H1 (cell line): ENCODE data around the gene KCTD16. TPM values are rescaled to one million over a fixed set of nuclear protein-coding genes. Genes with fewer than 3 reads are reported as not detected.

Experiments used
- CTCF ChIA-PET: fragments of 300-600 bp; sonication (Branson Sonifier 250); formaldehyde crosslinking; loops from one replicate; lab custom pipeline; 2021; ENCODE audit not compliant: partially characterized antibody; lab: Charles Lee
- POLR2A ChIA-PET: fragments of 300-600 bp; sonication (Branson Sonifier 250); formaldehyde crosslinking; loops from one replicate; lab custom pipeline; 2021; ENCODE audit warnings: inconsistent platforms; ENCODE audit not compliant: partially characterized antibody; lab: Charles Lee
- DNase-seq, 2 experiments: peaks; one replicate each; pipeline versions ENCODE4 v3.0.0 to v3.0.0-alpha.2; 2010 to 2022; ENCODE audit warnings: low spot score in 2 of 2, low read depth in 1 of 2, mixed read lengths in 1 of 2
- FAIRE-seq: peaks from 2 replicates; lab custom pipeline; 2011; peaks lifted over from hg19 to GRCh38; lab: Jason Lieb, UNC
- H2AFZ ChIP-seq: 2 replicates; pipeline ENCODE4 v1.8.1; 2012; ENCODE audit warnings: low read length, inconsistent platforms
- H2AK5ac ChIP-seq: 2 replicates; pipeline ENCODE4 v1.6.1; 2013; ENCODE audit warnings: low read depth, low read length
- H2BK120ac ChIP-seq: replicated peaks from 2 replicates; pipeline ENCODE3; 2013; ENCODE audit warnings: low read depth, low read length, inconsistent platforms
- H2BK12ac ChIP-seq: 2 replicates; pipeline ENCODE4 v1.6.1; 2013; ENCODE audit warnings: low read depth, low read length
- H2BK15ac ChIP-seq: 2 replicates; pipeline ENCODE4 v1.6.1; 2013; ENCODE audit warnings: low read length
- H2BK20ac ChIP-seq: 2 replicates; pipeline ENCODE4 v1.6.1; 2013; ENCODE audit warnings: low read length
- H2BK5ac ChIP-seq: 2 replicates; pipeline ENCODE4 v1.6.1; 2013; ENCODE audit warnings: low read depth, low read length
- H3K14ac ChIP-seq: 2 replicates; pipeline ENCODE4 v1.6.1; 2013; ENCODE audit warnings: inconsistent platforms; ENCODE audit not compliant: insufficient read length
- H3K18ac ChIP-seq: 2 replicates; pipeline ENCODE4 v1.6.1; 2013; ENCODE audit warnings: low read length; ENCODE audit errors: extremely low read depth
- H3K23ac ChIP-seq: 2 replicates; pipeline ENCODE4 v1.6.1; 2013; ENCODE audit warnings: inconsistent platforms; ENCODE audit not compliant: insufficient read length
- H3K23me2 ChIP-seq: 2 replicates; pipeline ENCODE4 v1.6.1; 2013; ENCODE audit warnings: low read depth, low read length
- H3K27ac ChIP-seq: 2 replicates; pipeline ENCODE4 v1.6.1; 2011; ENCODE audit warnings: low read depth, low read length, inconsistent platforms
- H3K27me3 ChIP-seq, 4 experiments: replicated peaks in 1 of 4; 1 replicate in 1 of 4; 2 replicates in 3 of 4; pipeline versions ENCODE4 v1.6.1 to v1.8.1; 2011 to 2013; ENCODE audit warnings: low read length in 3 of 4, mild to moderate bottlenecking in 3 of 4, inconsistent platforms in 2 of 4, mixed read lengths in 2 of 4, moderate library complexity in 1 of 4; ENCODE audit not compliant: control insufficient read depth in 3 of 4, insufficient read depth in 3 of 4; ENCODE audit errors: extremely low read depth in 1 of 4
- H3K36me3 ChIP-seq, 4 experiments: 2 replicates each; pipeline versions ENCODE4 v1.6.1 to v1.8.1; 2011 to 2013; ENCODE audit warnings: mild to moderate bottlenecking in 4 of 4, low read length in 3 of 4, moderate library complexity in 2 of 4, control low read depth in 1 of 4, inconsistent platforms in 1 of 4; ENCODE audit not compliant: insufficient read depth in 4 of 4, control insufficient read depth in 2 of 4
- H3K4ac ChIP-seq: replicated peaks from 2 replicates; pipeline ENCODE3; 2013; ENCODE audit warnings: low read length, low read depth, mixed read lengths, inconsistent platforms; ENCODE audit not compliant: insufficient read length
- H3K4me1 ChIP-seq, 4 experiments: replicated peaks in 1 of 4; 1 replicate in 1 of 4; 2 replicates in 3 of 4; pipeline versions ENCODE4 v1.6.1 to v1.8.1; 2011 to 2013; ENCODE audit warnings: low read length in 3 of 4, inconsistent platforms in 2 of 4, mixed read lengths in 1 of 4; ENCODE audit not compliant: insufficient read depth in 4 of 4, control insufficient read depth in 3 of 4
- H3K4me2 ChIP-seq, 2 experiments: 2 replicates each; pipeline versions ENCODE4 v1.6.1 to v1.8.1; 2011 to 2013; ENCODE audit warnings: low read depth in 2 of 2, low read length in 2 of 2, control low read depth in 1 of 2, inconsistent platforms in 1 of 2, mild to moderate bottlenecking in 1 of 2; ENCODE audit not compliant: insufficient read depth in 1 of 2
- H3K4me3 ChIP-seq, 4 experiments: fragments of 200-600, 300-600 bp in 1 of 4; sonication (generic), shearing (Covaris generic), sonication (Bioruptor Twin) in 1 of 4; 2 replicates each; pipeline versions ENCODE4 v1.5.1 to v1.8.1; 2011 to 2016; ENCODE audit warnings: low read length in 4 of 4, low read depth in 3 of 4, control low read depth in 2 of 4, inconsistent platforms in 2 of 4, mild to moderate bottlenecking in 2 of 4, mixed read lengths in 1 of 4, moderate library complexity in 1 of 4; ENCODE audit not compliant: insufficient read depth in 2 of 4; ENCODE audit errors: extremely low read depth in 1 of 4
- H3K56ac ChIP-seq: replicated peaks from 2 replicates; pipeline ENCODE3; 2013; ENCODE audit warnings: low read depth, mild to moderate bottlenecking, mixed read lengths, low read length, inconsistent platforms; ENCODE audit not compliant: insufficient read length
- H3K79me1 ChIP-seq: 2 replicates; pipeline ENCODE4 v1.6.1; 2013; ENCODE audit warnings: low read depth, low read length, control low read depth
- H3K79me2 ChIP-seq, 2 experiments: 2 replicates each; pipeline versions ENCODE4 v1.6.1 to v1.8.1; 2012 to 2013; ENCODE audit warnings: low read length in 2 of 2, mild to moderate bottlenecking in 2 of 2, inconsistent platforms in 1 of 2; ENCODE audit not compliant: insufficient read depth in 2 of 2, control insufficient read depth in 1 of 2
- H3K9ac ChIP-seq, 4 experiments: replicated peaks in 1 of 4; 1 replicate in 1 of 4; 2 replicates in 3 of 4; pipeline versions ENCODE4 v1.6.1 to v1.8.1; 2011 to 2013; ENCODE audit warnings: low read depth in 3 of 4, low read length in 3 of 4, control low read depth in 2 of 4, mild to moderate bottlenecking in 2 of 4, moderate library complexity in 2 of 4, inconsistent platforms in 1 of 4; ENCODE audit errors: extremely low read depth in 1 of 4
- H3K9me3 ChIP-seq, 2 experiments: 2 replicates each; pipeline versions ENCODE4 v1.6.1 to v1.8.1; 2012 to 2013; ENCODE audit warnings: mild to moderate bottlenecking in 2 of 2, moderate library complexity in 2 of 2, control low read depth in 1 of 2, inconsistent platforms in 1 of 2, low read depth in 1 of 2, low read length in 1 of 2, mixed read lengths in 1 of 2; ENCODE audit not compliant: insufficient read depth in 2 of 2
- H4K20me1 ChIP-seq, 2 experiments: replicated peaks in 1 of 2; 2 replicates each; pipeline versions ENCODE3 to v1.8.1; 2011 to 2013; ENCODE audit warnings: inconsistent platforms in 2 of 2, low read length in 2 of 2, mild to moderate bottlenecking in 1 of 2; ENCODE audit not compliant: insufficient read depth in 2 of 2, control insufficient read depth in 1 of 2
- H4K5ac ChIP-seq: 2 replicates; pipeline ENCODE4 v1.6.1; 2013; ENCODE audit warnings: low read length, low read depth, mixed read lengths, inconsistent platforms; ENCODE audit not compliant: insufficient read length
- H4K8ac ChIP-seq: 2 replicates; pipeline ENCODE4 v1.8.0; 2013; ENCODE audit warnings: mild to moderate bottlenecking, moderate library complexity, low read length, inconsistent platforms; ENCODE audit not compliant: insufficient read depth; ENCODE audit errors: extremely low read depth
- H4K91ac ChIP-seq: replicated peaks from 2 replicates; pipeline ENCODE3; 2013; ENCODE audit warnings: low read length, mixed read lengths, inconsistent platforms; ENCODE audit not compliant: insufficient read length
- EGR1 ChIP-seq: IDR thresholded peaks from 2 replicates; pipeline ENCODE4 v1.6.1; 2011; ENCODE audit warnings: low read depth, low read length, borderline replicate concordance
- HDAC6 ChIP-seq: IDR thresholded peaks from one replicate; pipeline ENCODE4 v1.7.1; 2012; ENCODE audit warnings: low read depth, mild to moderate bottlenecking, inconsistent platforms, low read length, moderate library complexity
- RFX5 ChIP-seq: IDR thresholded peaks from 2 replicates; pipeline ENCODE4 v1.6.1; 2011; ENCODE audit warnings: low read depth, low read length, improper control_type of control experiment, borderline replicate concordance
- SIX5 ChIP-seq: IDR thresholded peaks from 2 replicates; pipeline ENCODE4 v1.6.1; 2011; ENCODE audit warnings: mild to moderate bottlenecking, low read depth, low read length
- ZNF274 ChIP-seq: IDR thresholded peaks from 2 replicates; pipeline ENCODE4 v1.7.0; 2012; ENCODE audit warnings: low read length, borderline replicate concordance; ENCODE audit errors: extremely low read depth
- WGBS, 2 experiments: shearing (Covaris generic) in 1 of 2; methylation state at CpG; one replicate each; pipeline versions ENCODE4 v1.1.6 to v1.1.7; 2013 to 2015; ENCODE audit warnings: low lambda C conversion rate in 2 of 2, mixed read lengths in 2 of 2, inconsistent platforms in 1 of 2, low coverage in 1 of 2, missing lambda C conversion rate in 1 of 2; ENCODE audit not compliant: insufficient replicate concordance in 2 of 2, insufficient coverage in 1 of 2, insufficient read length in 1 of 2; ENCODE audit errors: extremely low coverage in 1 of 2, missing lambda C conversion rate in 1 of 2; 5-methylcytosine and 5-hydroxymethylcytosine counted together
- polyA plus RNA-seq, 7 experiments: library from polyadenylated mRNA; depleted of rRNA in 3 of 7; stranded (reverse) in 5 of 7; unstranded in 2 of 7; fragments of >200 nt in 5 of 7; fragments of 200-250 nt in 2 of 7; gene quantifications; 1 replicate in 5 of 7; 2 replicates in 1 of 7; 4 replicates in 1 of 7; pipeline versions ENCODE4 v1.2.1 to v1.2.3, GENCODE V29; 2011 to 2013; ENCODE audit warnings: missing spikeins in 2 of 7, mixed read lengths in 2 of 7
- total RNA-seq: library from RNA; stranded (reverse); fragmentation: NEBNext Ultra II Directional; extraction: Animal tissue kit (Norgen Biotek cat#: 25700); gene quantifications from 2 replicates; pipeline ENCODE4 v1.2.1, GENCODE V29; 2021
- TF ChIP-seq, protein P1 (sequence below), 3 experiments: IDR thresholded peaks; 1 replicate in 2 of 3; 2 replicates in 1 of 3; pipeline versions ENCODE4 v1.5.1 to v1.6.1; 2011; ENCODE audit warnings: low read length in 3 of 3, mild to moderate bottlenecking in 3 of 3, inconsistent platforms in 2 of 3, low read depth in 1 of 3, moderate library complexity in 1 of 3; ENCODE audit not compliant: insufficient read depth in 1 of 3; ENCODE audit errors: control extremely low read depth in 1 of 3
- TF ChIP-seq, protein P2 (sequence below): IDR thresholded peaks from 2 replicates; pipeline ENCODE4 v1.6.1; 2012; ENCODE audit warnings: inconsistent platforms

The KCTD16 gene
- total and polyA plus RNA-seq, 2 of the 8 experiments (the other 6 are each of a cell fraction or from before 2014, with no cell fraction given) = 0.03 to 0.24 TPM

DNA sequence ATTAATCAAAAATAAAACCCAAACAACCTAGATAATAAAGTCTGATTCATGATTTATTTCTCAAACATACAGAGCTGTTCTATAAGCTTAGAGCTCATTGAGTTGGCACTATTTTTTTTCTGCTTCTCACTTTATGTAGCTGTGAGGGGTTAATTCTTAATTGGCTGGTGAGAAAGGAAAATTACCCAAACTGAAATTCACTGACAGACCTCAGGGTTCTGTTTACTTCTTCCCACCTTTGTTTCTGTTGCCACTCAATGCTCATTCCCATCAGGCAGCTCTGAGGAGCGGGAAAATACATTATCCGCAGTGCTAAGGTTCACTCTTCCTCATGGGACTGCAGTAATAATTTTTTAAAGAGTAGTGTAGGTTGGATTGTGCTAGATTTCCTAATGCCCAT lies 139.9 kb downstream of the KCTD16 start:
- H3K14ac ChIP-seq = no peak overlapping the region
- H4K20me1 ChIP-seq = no peaks in the 10 kb centered on the region
- no peak overlapping the region for H4K91ac ChIP-seq
- no peak overlapping the region for H2BK120ac ChIP-seq
- no peaks in the 10 kb centered on the region for H3K27me3 ChIP-seq
- no peak overlapping the region for H2BK20ac ChIP-seq
- no peak overlapping the region for H2BK5ac ChIP-seq
- no peak overlapping the region for H3K23ac ChIP-seq
- H3K27ac ChIP-seq = no peak overlapping the region
- H3K9ac ChIP-seq = no peak overlapping the region
- no peak overlapping the region for H3K4me2 ChIP-seq
- H2AFZ ChIP-seq = 0 out of 2 replicates have a peak overlapping the region, but pooled peaks have one; percentile 42
- no peaks in the 10 kb centered on the region for H3K36me3 ChIP-seq
- H3K56ac ChIP-seq = no peak overlapping the region
- H3K23me2 ChIP-seq = no peaks in the 10 kb centered on the region
- H2BK15ac ChIP-seq = no peak overlapping the region
- TF ChIP-seq HDAC6 = no peak
- TF ChIP-seq, protein P1, sequence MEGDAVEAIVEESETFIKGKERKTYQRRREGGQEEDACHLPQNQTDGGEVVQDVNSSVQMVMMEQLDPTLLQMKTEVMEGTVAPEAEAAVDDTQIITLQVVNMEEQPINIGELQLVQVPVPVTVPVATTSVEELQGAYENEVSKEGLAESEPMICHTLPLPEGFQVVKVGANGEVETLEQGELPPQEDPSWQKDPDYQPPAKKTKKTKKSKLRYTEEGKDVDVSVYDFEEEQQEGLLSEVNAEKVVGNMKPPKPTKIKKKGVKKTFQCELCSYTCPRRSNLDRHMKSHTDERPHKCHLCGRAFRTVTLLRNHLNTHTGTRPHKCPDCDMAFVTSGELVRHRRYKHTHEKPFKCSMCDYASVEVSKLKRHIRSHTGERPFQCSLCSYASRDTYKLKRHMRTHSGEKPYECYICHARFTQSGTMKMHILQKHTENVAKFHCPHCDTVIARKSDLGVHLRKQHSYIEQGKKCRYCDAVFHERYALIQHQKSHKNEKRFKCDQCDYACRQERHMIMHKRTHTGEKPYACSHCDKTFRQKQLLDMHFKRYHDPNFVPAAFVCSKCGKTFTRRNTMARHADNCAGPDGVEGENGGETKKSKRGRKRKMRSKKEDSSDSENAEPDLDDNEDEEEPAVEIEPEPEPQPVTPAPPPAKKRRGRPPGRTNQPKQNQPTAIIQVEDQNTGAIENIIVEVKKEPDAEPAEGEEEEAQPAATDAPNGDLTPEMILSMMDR (IDR thresholded peaks at IDR 0.05; ENCODE audit: control extremely low read depth in 1 of 3, insufficient read depth in 1 of 3, low read depth in 1 of 3, low read length in 3 of 3) = no peak
- TF ChIP-seq RFX5 = no peak
- TF ChIP-seq, protein P2, sequence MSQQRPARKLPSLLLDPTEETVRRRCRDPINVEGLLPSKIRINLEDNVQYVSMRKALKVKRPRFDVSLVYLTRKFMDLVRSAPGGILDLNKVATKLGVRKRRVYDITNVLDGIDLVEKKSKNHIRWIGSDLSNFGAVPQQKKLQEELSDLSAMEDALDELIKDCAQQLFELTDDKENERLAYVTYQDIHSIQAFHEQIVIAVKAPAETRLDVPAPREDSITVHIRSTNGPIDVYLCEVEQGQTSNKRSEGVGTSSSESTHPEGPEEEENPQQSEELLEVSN = no peak
- TF ChIP-seq EGR1 = no peak
- no peak for TF ChIP-seq SIX5
- TF ChIP-seq ZNF274 = no peak
- DNase-seq (no peak), FAIRE-seq (no peak)
- H2BK12ac ChIP-seq = no peak overlapping the region
- H4K8ac ChIP-seq = no peak overlapping the region
- CTCF ChIA-PET = no interaction called here
- H3K79me1 ChIP-seq = no peaks in the 10 kb centered on the region
- no peak overlapping the region for H2AK5ac ChIP-seq
- POLR2A ChIA-PET = no interaction called here
- no peaks in the 10 kb centered on the region for H3K79me2 ChIP-seq
- no peak overlapping the region for H3K4me3 ChIP-seq
- 95% methylated on average over 2 of the region's 2 CpGs; no CpG with 5 or more reads in 1 of the 2 experiments for WGBS, 2 experiments
- no peaks in the 10 kb centered on the region for H3K9me3 ChIP-seq
- no peak overlapping the region for H4K5ac ChIP-seq
- no peak overlapping the region for H3K4ac ChIP-seq
- H3K4me1 ChIP-seq = no peaks in the 10 kb centered on the region
- no peak overlapping the region for H3K18ac ChIP-seq
